ENCODE measurements around the gene DPH3.

Gene DPH3

DNA sequence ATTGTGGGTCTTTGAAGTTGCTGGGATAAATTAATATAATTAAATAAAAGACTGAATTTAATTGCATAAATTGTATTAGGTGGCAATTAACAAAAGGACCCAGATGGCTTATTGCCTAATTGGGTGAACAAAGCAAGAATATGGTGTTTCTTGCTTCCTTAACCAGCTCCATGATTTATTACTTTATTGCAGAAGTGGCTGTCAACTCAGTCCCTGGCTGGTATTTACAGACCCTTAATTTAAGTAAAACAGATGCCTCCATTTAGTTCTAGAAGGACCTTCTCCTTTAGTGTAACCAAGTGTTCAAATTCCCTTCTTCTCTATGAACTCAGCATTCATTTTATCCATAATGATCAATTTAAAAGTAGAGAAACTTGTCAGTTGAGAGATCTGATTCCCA is 35.1 kb downstream of the DPH3 start:
- DNase-seq, result no peak

DNA sequence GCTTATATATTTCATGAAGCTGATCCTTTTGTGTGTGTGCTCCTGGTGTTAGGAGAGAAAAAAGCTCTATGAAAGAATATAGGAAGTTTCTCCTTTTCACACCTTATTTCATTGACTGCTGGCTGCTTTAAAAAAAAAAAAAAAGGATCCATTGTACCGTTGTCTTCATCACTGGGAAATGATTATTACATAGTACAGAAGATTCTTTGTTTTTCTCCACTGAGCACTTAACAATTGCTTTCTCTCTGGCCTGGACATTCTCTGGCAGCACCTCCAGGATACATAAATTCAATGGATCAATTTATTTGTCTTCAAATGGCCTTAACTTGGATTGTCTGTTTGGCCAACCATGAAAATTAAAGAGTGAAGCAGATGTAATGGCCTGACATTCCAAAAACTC is 37.2 kb downstream of the DPH3 start:
- DNase-seq, result no peak

DNA sequence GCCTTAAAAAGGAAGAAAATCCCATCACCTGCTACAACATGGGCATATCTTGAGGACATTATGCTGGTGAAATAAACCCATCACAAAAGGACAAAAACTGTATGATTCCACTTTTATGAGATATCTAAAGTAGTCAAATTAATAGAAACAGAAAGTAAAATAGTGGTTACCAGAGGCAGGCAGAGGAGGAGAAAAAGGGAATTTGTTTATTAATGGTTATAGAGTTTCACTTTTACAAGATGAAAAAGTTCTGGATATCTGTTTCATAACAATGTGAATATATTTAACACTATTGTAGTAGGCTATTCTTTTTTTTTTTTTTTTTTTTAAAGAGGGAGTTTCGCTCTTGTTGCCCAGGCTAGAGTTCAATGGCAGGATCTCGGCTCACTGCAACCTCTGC is 40.4 kb downstream of the DPH3 start:
- peak in 1 of 4 experiments; percentile 7 for DNase-seq

DNA sequence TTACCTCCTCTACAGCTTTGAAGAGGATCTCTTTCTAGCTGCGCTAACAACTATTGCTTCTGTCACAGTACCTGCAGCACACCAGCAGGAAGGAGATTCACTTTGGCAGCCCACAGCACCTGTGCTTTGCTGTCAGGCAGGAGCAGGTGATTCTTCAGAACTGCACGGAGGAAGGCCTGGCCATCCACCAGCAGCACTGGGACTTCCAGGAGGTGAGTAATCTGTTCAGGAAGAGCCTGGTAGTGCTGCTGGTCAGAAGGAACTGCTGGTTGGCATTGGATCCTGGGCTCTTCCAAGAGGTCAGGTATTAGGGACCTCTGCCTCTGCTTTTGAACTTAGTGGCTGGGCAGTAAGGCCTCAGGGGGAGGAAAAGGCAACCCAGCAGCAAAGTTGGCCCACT is 42.2 kb downstream of the DPH3 start:
- DNase-seq, result no peak

DNA sequence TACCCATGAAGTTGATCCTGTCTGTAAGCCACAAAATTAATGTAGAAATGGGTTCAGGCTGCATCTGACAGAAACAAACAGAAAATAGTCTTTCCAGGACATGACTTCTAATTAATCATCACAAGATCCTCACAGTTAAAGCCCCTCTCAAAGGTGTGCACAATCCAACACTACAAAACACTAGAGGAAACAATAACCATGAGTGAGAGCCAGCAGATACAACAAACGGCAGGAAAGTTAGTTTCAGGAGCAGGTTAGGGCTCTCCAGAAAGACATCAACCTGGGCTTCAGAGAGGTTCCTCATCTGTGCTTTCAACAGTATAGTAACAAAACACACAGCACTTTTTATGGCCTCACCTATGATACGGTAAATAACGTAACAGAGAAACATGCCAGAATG is 42.8 kb downstream of the DPH3 start:
- no peak for DNase-seq

DNA sequence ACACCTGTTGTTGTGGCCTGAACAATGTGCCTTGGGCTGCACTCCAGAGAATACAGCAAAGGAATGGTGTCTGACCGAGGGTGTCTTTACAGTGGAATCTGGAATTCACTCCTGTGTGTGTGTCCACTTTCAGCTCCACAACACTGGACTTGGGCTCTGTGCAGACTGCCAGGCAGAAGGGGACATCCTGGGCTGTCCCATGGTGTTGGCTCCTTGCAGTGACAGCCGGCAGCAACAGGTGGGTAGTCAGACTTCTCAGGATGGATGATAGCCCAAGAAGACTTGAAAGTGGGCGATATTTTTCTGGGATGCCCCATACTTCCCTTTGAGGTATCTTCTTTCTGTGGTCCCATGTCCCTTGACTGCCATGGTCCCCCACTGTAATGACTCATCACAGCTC is 45.0 kb downstream of the DPH3 start:
- no peak for DNase-seq

DNA sequence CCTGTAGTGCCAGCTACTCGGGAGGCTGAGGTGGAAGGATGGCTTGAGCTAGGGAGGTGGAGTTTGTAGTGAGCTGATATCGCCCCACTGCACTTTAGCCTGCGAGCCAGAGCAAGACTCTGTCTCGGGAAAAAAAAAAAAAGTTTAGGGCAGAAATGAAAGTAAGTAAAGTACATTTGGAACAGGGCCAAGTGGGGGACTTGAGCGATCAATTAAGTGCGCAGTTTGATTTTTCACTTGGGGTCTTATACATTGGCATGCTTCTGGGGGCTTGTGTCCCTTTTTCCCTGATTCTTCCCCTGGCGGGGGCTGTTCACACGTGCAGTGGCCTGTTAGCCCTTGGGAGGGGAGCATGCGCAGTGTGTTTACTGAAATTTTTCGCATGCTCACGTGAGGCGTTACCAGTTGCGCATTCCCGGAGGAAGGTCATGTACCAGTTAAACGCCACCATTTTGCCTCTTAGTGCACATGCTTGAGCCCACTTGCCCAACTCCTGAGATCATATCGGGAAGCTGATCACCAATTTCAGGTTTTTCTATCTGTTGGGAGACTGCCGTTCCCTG is 48.3 kb downstream of the DPH3 start:
- no peak for DNase-seq

DNA sequence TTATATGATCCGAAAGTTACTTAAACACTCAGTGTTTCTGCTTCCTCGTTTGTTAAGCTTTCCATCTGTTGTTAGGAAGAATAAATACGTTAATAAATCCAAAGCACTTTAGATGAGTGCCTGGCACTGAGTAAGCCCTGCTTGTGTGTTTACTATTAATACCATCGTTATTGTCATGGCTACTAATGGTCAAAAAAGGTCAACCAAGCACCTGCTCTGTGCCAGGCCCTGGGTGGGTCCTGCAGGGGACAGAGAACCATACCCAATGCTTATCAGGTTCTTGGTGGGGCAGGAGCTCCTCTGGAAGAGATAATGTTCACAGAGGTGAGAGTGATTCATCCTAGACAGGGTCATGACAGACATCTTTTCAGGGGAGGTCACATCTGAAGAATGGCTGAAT is 50.4 kb downstream of the DPH3 start:
- DNase-seq, result no peak

DNA sequence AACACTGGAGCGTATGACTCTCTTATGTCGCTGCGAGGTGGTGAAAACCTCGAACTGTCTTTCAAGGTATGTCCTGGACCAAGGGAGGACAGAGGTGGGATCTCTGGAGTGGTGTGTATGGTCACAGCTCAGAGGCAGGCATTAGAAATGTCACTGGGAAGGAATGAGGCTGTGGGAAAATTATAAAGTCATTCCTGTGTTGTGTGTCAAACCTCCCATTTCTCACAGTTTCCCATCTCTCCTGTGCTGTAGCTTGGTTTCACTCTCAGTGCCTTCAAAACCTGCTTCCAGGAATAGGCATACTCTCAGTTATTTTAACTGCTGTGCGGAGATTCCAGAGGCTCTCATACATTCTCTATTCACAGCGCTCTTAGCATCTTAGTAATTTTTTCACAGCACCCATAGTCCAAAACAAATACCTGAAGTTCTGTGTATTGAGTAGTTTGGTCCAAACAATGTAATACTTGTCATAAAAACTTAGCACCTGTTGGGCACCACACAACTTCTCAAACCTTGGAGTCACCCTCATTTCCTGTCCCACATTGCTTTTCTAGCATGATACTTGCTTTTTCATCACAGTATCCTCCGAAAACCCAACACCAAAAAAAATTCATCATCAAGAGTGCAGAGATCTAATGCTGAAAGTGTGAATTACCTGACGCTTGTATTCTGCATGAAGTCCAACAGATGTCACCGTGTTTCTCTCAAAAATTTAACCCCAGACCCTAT is 53.4 kb downstream of the DPH3 start:
- DNase-seq, result no peak

Measured in suppressor macrophage (primary cell).